GM23338 (cell line): ENCODE measurements around the gene PTPN13. TPM values are rescaled to one million over a fixed set of nuclear protein-coding genes. Genes with fewer than 3 reads are reported as not detected.

Experiments
- ATAC-seq: fragments of 200-7000 bp; cut with Tn5 transposase; 3 replicates; pipeline ENCODE4 v1.9.1; 2020
- DNase-seq: peaks from one replicate; pipeline ENCODE4 v3.0.0-alpha.2; 2015; ENCODE audit warnings: low spot score
- H2AFZ ChIP-seq: fragments of 200-600 bp; sonication (generic); 2 replicates; pipeline ENCODE4 v1.8.0; 2016; ENCODE audit warnings: antibody characterized with exemption, mild to moderate bottlenecking, moderate library complexity
- H3F3A ChIP-seq: fragments of 200-600 bp; sonication (generic); replicated peaks from 2 replicates; pipeline ENCODE4 v1.8.0; 2017; ENCODE audit warnings: antibody characterized with exemption, mixed run types, low read depth
- H3K27ac ChIP-seq: fragments of 200-600 bp; sonication (generic); 2 replicates; pipeline ENCODE4 v1.6.1; 2016; ENCODE audit warnings: low read depth
- H3K27me3 ChIP-seq: fragments of 200-600 bp; sonication (generic); 2 replicates; pipeline ENCODE4 v1.8.0; 2016; ENCODE audit warnings: mild to moderate bottlenecking, mixed run types, moderate library complexity; ENCODE audit not compliant: insufficient read depth
- H3K36me3 ChIP-seq: fragments of 200-600 bp; sonication (generic); 2 replicates; pipeline ENCODE4 v1.8.0; 2016; ENCODE audit warnings: mild to moderate bottlenecking; ENCODE audit not compliant: insufficient read depth
- H3K4me1 ChIP-seq: fragments of 200-600 bp; sonication (generic); 2 replicates; pipeline ENCODE4 v1.8.0; 2016; ENCODE audit warnings: mild to moderate bottlenecking, moderate library complexity; ENCODE audit not compliant: insufficient read depth
- H3K4me2 ChIP-seq: fragments of 200-600 bp; sonication (generic); 2 replicates; pipeline ENCODE4 v1.7.1; 2017; ENCODE audit warnings: mixed run types
- H3K4me3 ChIP-seq: fragments of 200-600 bp; sonication (generic); 2 replicates; pipeline ENCODE4 v1.6.1; 2016; ENCODE audit warnings: mixed run types
- H3K79me2 ChIP-seq: fragments of 200-600 bp; sonication (generic); replicated peaks from 2 replicates; pipeline ENCODE4 v1.8.0; 2017; ENCODE audit warnings: mild to moderate bottlenecking; ENCODE audit not compliant: insufficient read depth
- H3K9me2 ChIP-seq: fragments of 200-600 bp; sonication (generic); 2 replicates; pipeline ENCODE4 v1.8.0; 2017; ENCODE audit not compliant: insufficient read depth
- H4K20me1 ChIP-seq: fragments of 200-600 bp; sonication (generic); replicated peaks from 2 replicates; pipeline ENCODE4 v1.8.0; 2017; ENCODE audit warnings: mild to moderate bottlenecking; ENCODE audit not compliant: insufficient read depth
- H3K27ac Mint-ChIP-seq: 2 replicates; pipeline ENCODE4 v1.8.0; 2020; ENCODE audit warnings: inconsistent platforms, mild to moderate bottlenecking, moderate library complexity, mixed read lengths
- H3K27me3 Mint-ChIP-seq: 3 replicates; pipeline ENCODE4 v1.8.0; 2022; ENCODE audit warnings: low read depth, mild to moderate bottlenecking, moderate library complexity, mixed read lengths, inconsistent platforms; ENCODE audit not compliant: insufficient read depth, poor library complexity
- H3K36me3 Mint-ChIP-seq: 3 replicates; pipeline ENCODE4 v1.8.0; 2021; ENCODE audit warnings: low read depth, mild to moderate bottlenecking, inconsistent platforms, moderate library complexity, mixed read lengths
- H3K4me1 Mint-ChIP-seq: 3 replicates; pipeline ENCODE4 v1.8.0; 2020; ENCODE audit warnings: mild to moderate bottlenecking, inconsistent platforms, mixed read lengths
- H3K4me3 Mint-ChIP-seq: 3 replicates; pipeline ENCODE4 v1.8.0; 2021; ENCODE audit warnings: moderate library complexity, mild to moderate bottlenecking, inconsistent platforms, mixed read lengths
- H3K9me3 Mint-ChIP-seq: 3 replicates; pipeline ENCODE4 v1.8.0; 2020; ENCODE audit warnings: moderate library complexity, mild to moderate bottlenecking, inconsistent platforms, mixed read lengths
- CREB1 ChIP-seq: fragments of 250-450 bp; sonication (Bioruptor Pico); IDR thresholded peaks from 2 replicates; pipeline ENCODE4 v1.5.0; 2020; ENCODE audit warnings: low read depth, mild to moderate bottlenecking, moderate library complexity
- EZH2 ChIP-seq: fragments of 200-600 bp; sonication (generic); IDR thresholded peaks from one replicate; pipeline ENCODE4 v1.8.0; 2017; ENCODE audit warnings: antibody characterized with exemption, mild to moderate bottlenecking, low read depth; ENCODE audit not compliant: unreplicated experiment
- EZH2phosphoT487 ChIP-seq: fragments of 200-600 bp; sonication (generic); IDR thresholded peaks from one replicate; pipeline ENCODE4 v1.8.1; 2018; ENCODE audit warnings: antibody characterized with exemption; ENCODE audit not compliant: unreplicated experiment
- JUNB ChIP-seq: IDR thresholded peaks from one replicate; pipeline ENCODE4 v1.6.1; 2016; ENCODE audit warnings: antibody characterized with exemption; ENCODE audit not compliant: unreplicated experiment
- NANOG ChIP-seq: IDR thresholded peaks from 2 replicates; pipeline ENCODE4 v1.6.1; 2016; ENCODE audit warnings: antibody characterized with exemption, borderline replicate concordance
- POLR2AphosphoS5 ChIP-seq: IDR thresholded peaks from 2 replicates; pipeline ENCODE4 v1.6.1; 2016; ENCODE audit warnings: antibody characterized with exemption, low read depth
- STAT1 ChIP-seq: IDR thresholded peaks from one replicate; pipeline ENCODE4 v1.6.1; 2016; ENCODE audit warnings: antibody characterized with exemption; ENCODE audit not compliant: unreplicated experiment
- ZNF114 ChIP-seq: fragments of 250-450 bp; sonication (Bioruptor Pico); IDR thresholded peaks from 2 replicates; pipeline ENCODE4 v1.5.0; 2020; ENCODE audit warnings: mild to moderate bottlenecking, moderate library complexity
- ZNF331 ChIP-seq: fragments of 250-450 bp; sonication (Bioruptor Pico); IDR thresholded peaks from 2 replicates; pipeline ENCODE4 v1.5.0; 2020; ENCODE audit warnings: low read depth, mild to moderate bottlenecking, moderate library complexity
- polyA plus RNA-seq: library from polyadenylated mRNA; unstranded; fragments of >200 nt; fragmentation: Nextera tagmentation; extraction: Ambion mirVana; gene quantifications from 2 replicates; pipeline ENCODE4 v1.2.1, GENCODE V29; 2016
- total RNA-seq: library from RNA; depleted of rRNA; stranded (reverse); fragments of >200 nt; shearing (Covaris generic); gene quantifications from 2 replicates; pipeline ENCODE4 v1.2.3, GENCODE V29; 2014
- TF ChIP-seq, protein P1 (sequence below): fragments of 250-450 bp; sonication (Bioruptor Pico); IDR thresholded peaks from 2 replicates; pipeline ENCODE4 v1.5.0; 2020; ENCODE audit warnings: mild to moderate bottlenecking, moderate library complexity
- TF ChIP-seq, protein P2 (sequence below): IDR thresholded peaks from one replicate; pipeline ENCODE4 v1.6.1; 2018; ENCODE audit warnings: antibody characterized with exemption; ENCODE audit not compliant: unreplicated experiment
- TF ChIP-seq, protein P3 (sequence below), 2 experiments: fragments of 200-600 bp in 1 of 2; sonication (generic) in 1 of 2; conservative IDR thresholded peaks; 2 replicates each; pipeline versions ENCODE4 v1.5.1 to v1.6.1; 2016 to 2017; ENCODE audit warnings: antibody characterized with exemption in 2 of 2, low read depth in 2 of 2, mild to moderate bottlenecking in 2 of 2, moderate library complexity in 1 of 2
- TF ChIP-seq, protein P4 (sequence below): IDR thresholded peaks from 2 replicates; pipeline ENCODE4 v1.6.1; 2016; ENCODE audit warnings: antibody characterized with exemption

PTPN13 gene
- total and polyA plus RNA-seq, 2 experiments from 2014 or later: 12.6 to 49.9 TPM

DNA sequence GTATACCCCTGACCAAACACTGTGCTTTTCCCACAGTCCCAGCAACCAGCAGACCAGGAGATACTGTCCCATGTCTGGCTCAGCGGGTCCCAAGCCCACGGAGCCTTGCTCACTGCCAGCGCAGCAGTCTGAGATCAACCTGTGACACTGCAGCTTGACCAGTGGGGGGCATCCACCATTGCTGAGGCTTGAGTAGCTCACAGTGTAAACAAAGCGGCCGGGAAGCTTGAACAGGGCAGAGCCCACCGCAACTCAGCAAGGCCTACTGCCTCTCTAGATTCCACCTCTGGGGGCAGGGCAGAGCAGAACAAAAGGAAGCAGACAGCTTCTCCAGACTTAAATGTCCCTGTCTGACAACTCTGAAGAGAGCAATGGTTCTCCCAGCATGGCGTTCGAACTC, 197.0 kb downstream of the PTPN13 start (continued):
- TF ChIP-seq POLR2AphosphoS5: no peak
- TF ChIP-seq ZNF114 (CRISPR knock-in tag): no peak

DNA sequence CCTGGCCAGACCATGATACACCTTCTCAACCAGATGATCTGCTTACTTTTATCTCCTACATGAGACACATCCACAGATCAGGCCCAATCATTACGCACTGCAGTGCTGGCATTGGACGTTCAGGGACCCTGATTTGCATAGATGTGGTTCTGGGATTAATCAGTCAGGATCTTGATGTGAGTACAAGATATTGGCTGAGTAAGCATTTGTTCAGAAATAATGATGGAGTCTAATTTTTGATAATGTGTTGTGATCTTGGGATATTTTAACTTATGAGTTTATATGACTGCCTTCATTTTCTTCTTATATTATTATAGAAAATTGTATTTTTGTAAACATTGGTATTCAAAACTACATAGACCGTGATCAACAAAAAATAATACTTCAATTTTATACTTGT, 215.7 kb downstream of the PTPN13 start:
- Mint-ChIP-seq H3K4me1 (peaks cover 7% of the 10 kb centered on the region; the same call in 1 of the 3 replicates), H3K36me3 (peaks cover 57% of the 10 kb centered on the region), H3K9me3 (no peaks in the 10 kb centered on the region), H3K27me3 (no peaks in the 10 kb centered on the region), H3K27ac (no peak overlapping the region), H3K4me3 (no peak overlapping the region)
- no peak overlapping the region for H3K4me3 ChIP-seq
- H3K27ac ChIP-seq: no peak overlapping the region
- no peaks in the 10 kb centered on the region for H3F3A ChIP-seq
- H3K4me2 ChIP-seq: no peak overlapping the region
- TF ChIP-seq JUNB (no peak), EZH2phosphoT487 (no peak), CREB1 (no peak), ZNF331 (CRISPR knock-in tag) (no peak), STAT1 (no peak), EZH2 (no peak), NANOG (no peak), ZNF114 (CRISPR knock-in tag) (no peak), POLR2AphosphoS5 (no peak)
- TF ChIP-seq, protein P1, sequence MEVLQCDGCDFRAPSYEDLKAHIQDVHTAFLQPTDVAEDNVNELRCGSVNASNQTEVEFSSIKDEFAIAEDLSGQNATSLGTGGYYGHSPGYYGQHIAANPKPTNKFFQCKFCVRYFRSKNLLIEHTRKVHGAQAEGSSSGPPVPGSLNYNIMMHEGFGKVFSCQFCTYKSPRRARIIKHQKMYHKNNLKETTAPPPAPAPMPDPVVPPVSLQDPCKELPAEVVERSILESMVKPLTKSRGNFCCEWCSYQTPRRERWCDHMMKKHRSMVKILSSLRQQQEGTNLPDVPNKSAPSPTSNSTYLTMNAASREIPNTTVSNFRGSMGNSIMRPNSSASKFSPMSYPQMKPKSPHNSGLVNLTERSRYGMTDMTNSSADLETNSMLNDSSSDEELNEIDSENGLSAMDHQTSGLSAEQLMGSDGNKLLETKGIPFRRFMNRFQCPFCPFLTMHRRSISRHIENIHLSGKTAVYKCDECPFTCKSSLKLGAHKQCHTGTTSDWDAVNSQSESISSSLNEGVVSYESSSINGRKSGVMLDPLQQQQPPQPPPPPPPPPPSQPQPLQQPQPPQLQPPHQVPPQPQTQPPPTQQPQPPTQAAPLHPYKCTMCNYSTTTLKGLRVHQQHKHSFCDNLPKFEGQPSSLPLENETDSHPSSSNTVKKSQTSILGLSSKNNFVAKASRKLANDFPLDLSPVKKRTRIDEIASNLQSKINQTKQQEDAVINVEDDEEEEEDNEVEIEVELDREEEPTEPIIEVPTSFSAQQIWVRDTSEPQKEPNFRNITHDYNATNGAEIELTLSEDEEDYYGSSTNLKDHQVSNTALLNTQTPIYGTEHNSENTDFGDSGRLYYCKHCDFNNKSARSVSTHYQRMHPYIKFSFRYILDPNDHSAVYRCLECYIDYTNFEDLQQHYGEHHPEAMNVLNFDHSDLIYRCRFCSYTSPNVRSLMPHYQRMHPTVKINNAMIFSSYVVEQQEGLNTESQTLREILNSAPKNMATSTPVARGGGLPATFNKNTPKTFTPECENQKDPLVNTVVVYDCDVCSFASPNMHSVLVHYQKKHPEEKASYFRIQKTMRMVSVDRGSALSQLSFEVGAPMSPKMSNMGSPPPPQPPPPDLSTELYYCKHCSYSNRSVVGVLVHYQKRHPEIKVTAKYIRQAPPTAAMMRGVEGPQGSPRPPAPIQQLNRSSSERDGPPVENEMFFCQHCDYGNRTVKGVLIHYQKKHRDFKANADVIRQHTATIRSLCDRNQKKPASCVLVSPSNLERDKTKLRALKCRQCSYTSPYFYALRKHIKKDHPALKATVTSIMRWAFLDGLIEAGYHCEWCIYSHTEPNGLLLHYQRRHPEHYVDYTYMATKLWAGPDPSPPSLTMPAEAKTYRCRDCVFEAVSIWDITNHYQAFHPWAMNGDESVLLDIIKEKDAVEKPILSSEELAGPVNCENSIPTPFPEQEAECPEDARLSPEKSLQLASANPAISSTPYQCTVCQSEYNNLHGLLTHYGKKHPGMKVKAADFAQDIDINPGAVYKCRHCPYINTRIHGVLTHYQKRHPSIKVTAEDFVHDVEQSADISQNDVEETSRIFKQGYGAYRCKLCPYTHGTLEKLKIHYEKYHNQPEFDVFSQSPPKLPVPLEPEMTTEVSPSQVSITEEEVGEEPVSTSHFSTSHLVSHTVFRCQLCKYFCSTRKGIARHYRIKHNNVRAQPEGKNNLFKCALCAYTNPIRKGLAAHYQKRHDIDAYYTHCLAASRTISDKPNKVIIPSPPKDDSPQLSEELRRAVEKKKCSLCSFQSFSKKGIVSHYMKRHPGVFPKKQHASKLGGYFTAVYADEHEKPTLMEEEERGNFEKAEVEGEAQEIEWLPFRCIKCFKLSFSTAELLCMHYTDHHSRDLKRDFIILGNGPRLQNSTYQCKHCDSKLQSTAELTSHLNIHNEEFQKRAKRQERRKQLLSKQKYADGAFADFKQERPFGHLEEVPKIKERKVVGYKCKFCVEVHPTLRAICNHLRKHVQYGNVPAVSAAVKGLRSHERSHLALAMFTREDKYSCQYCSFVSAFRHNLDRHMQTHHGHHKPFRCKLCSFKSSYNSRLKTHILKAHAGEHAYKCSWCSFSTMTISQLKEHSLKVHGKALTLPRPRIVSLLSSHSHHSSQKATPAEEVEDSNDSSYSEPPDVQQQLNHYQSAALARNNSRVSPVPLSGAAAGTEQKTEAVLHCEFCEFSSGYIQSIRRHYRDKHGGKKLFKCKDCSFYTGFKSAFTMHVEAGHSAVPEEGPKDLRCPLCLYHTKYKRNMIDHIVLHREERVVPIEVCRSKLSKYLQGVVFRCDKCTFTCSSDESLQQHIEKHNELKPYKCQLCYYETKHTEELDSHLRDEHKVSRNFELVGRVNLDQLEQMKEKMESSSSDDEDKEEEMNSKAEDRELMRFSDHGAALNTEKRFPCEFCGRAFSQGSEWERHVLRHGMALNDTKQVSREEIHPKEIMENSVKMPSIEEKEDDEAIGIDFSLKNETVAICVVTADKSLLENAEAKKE: no peak
- TF ChIP-seq, protein P2, sequence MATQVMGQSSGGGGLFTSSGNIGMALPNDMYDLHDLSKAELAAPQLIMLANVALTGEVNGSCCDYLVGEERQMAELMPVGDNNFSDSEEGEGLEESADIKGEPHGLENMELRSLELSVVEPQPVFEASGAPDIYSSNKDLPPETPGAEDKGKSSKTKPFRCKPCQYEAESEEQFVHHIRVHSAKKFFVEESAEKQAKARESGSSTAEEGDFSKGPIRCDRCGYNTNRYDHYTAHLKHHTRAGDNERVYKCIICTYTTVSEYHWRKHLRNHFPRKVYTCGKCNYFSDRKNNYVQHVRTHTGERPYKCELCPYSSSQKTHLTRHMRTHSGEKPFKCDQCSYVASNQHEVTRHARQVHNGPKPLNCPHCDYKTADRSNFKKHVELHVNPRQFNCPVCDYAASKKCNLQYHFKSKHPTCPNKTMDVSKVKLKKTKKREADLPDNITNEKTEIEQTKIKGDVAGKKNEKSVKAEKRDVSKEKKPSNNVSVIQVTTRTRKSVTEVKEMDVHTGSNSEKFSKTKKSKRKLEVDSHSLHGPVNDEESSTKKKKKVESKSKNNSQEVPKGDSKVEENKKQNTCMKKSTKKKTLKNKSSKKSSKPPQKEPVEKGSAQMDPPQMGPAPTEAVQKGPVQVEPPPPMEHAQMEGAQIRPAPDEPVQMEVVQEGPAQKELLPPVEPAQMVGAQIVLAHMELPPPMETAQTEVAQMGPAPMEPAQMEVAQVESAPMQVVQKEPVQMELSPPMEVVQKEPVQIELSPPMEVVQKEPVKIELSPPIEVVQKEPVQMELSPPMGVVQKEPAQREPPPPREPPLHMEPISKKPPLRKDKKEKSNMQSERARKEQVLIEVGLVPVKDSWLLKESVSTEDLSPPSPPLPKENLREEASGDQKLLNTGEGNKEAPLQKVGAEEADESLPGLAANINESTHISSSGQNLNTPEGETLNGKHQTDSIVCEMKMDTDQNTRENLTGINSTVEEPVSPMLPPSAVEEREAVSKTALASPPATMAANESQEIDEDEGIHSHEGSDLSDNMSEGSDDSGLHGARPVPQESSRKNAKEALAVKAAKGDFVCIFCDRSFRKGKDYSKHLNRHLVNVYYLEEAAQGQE: no peak
- TF ChIP-seq, protein P3, sequence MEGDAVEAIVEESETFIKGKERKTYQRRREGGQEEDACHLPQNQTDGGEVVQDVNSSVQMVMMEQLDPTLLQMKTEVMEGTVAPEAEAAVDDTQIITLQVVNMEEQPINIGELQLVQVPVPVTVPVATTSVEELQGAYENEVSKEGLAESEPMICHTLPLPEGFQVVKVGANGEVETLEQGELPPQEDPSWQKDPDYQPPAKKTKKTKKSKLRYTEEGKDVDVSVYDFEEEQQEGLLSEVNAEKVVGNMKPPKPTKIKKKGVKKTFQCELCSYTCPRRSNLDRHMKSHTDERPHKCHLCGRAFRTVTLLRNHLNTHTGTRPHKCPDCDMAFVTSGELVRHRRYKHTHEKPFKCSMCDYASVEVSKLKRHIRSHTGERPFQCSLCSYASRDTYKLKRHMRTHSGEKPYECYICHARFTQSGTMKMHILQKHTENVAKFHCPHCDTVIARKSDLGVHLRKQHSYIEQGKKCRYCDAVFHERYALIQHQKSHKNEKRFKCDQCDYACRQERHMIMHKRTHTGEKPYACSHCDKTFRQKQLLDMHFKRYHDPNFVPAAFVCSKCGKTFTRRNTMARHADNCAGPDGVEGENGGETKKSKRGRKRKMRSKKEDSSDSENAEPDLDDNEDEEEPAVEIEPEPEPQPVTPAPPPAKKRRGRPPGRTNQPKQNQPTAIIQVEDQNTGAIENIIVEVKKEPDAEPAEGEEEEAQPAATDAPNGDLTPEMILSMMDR (conservative IDR thresholded peaks at IDR 0.05; ENCODE audit: low read depth in 2 of 2): no peak
- TF ChIP-seq, protein P4, sequence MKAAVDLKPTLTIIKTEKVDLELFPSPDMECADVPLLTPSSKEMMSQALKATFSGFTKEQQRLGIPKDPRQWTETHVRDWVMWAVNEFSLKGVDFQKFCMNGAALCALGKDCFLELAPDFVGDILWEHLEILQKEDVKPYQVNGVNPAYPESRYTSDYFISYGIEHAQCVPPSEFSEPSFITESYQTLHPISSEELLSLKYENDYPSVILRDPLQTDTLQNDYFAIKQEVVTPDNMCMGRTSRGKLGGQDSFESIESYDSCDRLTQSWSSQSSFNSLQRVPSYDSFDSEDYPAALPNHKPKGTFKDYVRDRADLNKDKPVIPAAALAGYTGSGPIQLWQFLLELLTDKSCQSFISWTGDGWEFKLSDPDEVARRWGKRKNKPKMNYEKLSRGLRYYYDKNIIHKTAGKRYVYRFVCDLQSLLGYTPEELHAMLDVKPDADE: no peak
- ATAC-seq (no peak), DNase-seq (no peak)
- no peak overlapping the region for H2AFZ ChIP-seq
- H3K27me3 ChIP-seq: no peaks in the 10 kb centered on the region
- H3K9me2 ChIP-seq: no peaks in the 10 kb centered on the region
- no peaks in the 10 kb centered on the region for H4K20me1 ChIP-seq
- peaks cover 6% of the 10 kb centered on the region; the same call in 1 of the 2 replicates for H3K36me3 ChIP-seq
- no peaks in the 10 kb centered on the region for H3K79me2 ChIP-seq
- H3K4me1 ChIP-seq: no peaks in the 10 kb centered on the region
